Nephron progenitor cell (in vitro differentiated cells): ENCODE measurements around the gene FGD5.

Experiments used
- DNase-seq: peaks from one replicate; pipeline ENCODE4 v3.0.0; 2021
- H3K27ac Mint-ChIP-seq: 2 replicates; pipeline ENCODE4 v1.8.0; 2021; ENCODE audit warnings: mild to moderate bottlenecking, moderate library complexity, mixed read lengths
- H3K27me3 Mint-ChIP-seq: 2 replicates; pipeline ENCODE4 v1.8.0; 2021; ENCODE audit warnings: mild to moderate bottlenecking, low read depth, mixed read lengths; ENCODE audit not compliant: poor library complexity
- H3K36me3 Mint-ChIP-seq: 2 replicates; pipeline ENCODE4 v1.8.0; 2021; ENCODE audit warnings: low read depth, mixed read lengths
- H3K4me1 Mint-ChIP-seq: 2 replicates; pipeline ENCODE4 v1.8.0; 2021; ENCODE audit warnings: mixed read lengths
- H3K4me3 Mint-ChIP-seq: 2 replicates; pipeline ENCODE4 v1.8.0; 2021; ENCODE audit warnings: mild to moderate bottlenecking, moderate library complexity, mixed read lengths
- H3K9me3 Mint-ChIP-seq: 2 replicates; pipeline ENCODE4 v1.8.0; 2021; ENCODE audit warnings: mild to moderate bottlenecking, moderate library complexity, mixed read lengths
- CTCF ChIP-seq: fragments of 200-600 bp; sonication (generic); IDR thresholded peaks from 2 replicates; pipeline ENCODE4 v1.5.0; 2021; ENCODE audit warnings: antibody characterized with exemption

The FGD5 gene

GRCh38 chr3:14877469-14877868, 58.7 kb downstream of the FGD5 start:
- no peak for TF ChIP-seq CTCF
- Mint-ChIP-seq H3K4me3 (no peak overlapping the region), H3K27ac (no peak overlapping the region), H3K9me3 (no peaks in the 10 kb centered on the region), H3K27me3 (peaks cover 21% of the 10 kb centered on the region), H3K36me3 (no peaks in the 10 kb centered on the region), H3K4me1 (peaks cover 37% of the 10 kb centered on the region)
- no peak for DNase-seq

- Mint-ChIP-seq H3K27me3 (peaks cover 26% of the 10 kb centered on the region), H3K4me1 (peaks cover 37% of the 10 kb centered on the region), H3K9me3 (no peaks in the 10 kb centered on the region), H3K36me3 (no peaks in the 10 kb centered on the region), H3K4me3 (no peak overlapping the region), H3K27ac (no peak overlapping the region)
- DNase-seq: no peak
- TF ChIP-seq CTCF: no peak
Observed at GRCh38 chr3:14879211-14879874, 60.6 kb downstream of the FGD5 start.

DNA sequence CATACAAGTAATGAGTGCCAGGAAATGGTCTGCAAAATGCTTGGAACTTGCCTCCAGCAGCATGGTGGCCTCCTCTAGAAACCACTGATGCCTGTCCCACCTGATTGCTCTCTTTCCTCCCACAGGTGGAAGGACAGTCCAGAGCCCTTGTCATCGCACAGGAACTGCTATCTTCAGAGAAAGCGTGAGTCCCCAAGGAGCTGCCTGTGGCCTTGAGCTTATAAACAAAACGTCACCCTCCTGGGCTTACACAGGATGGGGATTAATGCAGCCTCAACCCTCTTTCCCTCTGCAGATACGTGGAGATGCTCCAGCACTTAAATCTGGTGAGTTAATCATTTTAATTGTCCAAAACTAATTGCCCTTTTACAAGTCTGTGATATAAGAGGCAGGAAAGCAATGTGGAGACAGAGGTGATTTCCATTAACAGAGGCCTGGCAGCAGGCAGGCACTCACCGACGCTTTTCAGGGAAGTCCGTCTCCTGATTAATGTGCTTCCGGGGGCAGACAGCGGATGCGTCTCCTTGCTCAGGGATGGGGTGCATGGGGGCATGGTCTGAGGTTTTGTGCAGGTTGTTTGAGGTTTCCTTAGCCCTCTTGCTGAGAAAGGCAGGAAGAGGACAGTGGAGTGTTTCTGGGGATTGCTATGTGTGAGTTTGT, 61.8 kb downstream of the FGD5 start:
- peaks cover 28% of the 10 kb centered on the region for H3K4me1 Mint-ChIP-seq
- H3K9me3 Mint-ChIP-seq: no peaks in the 10 kb centered on the region
- H3K36me3 Mint-ChIP-seq: no peaks in the 10 kb centered on the region
- TF ChIP-seq CTCF: no peak
- H3K27ac Mint-ChIP-seq: no peak overlapping the region
- DNase-seq: no peak
- peaks cover 25% of the 10 kb centered on the region for H3K27me3 Mint-ChIP-seq
- no peak overlapping the region for H3K4me3 Mint-ChIP-seq

DNA sequence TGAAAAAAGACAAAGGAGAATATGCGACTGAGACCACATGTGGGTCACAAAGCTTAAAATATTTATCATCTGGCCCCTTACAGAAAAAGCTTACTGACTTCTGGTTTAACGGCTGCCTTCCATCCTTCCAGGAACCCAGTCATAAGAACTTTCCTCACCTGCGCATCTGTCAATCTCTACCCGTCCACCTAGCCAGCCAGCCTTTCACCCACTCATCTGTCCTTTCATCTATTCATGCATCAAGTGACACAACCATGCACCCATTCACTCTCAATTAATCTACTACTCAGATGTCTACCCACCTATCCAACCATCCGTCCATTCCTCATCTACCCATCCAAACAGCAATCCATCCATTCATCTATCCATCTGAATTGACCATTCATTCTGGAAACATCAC, 64.5 kb downstream of the FGD5 start:
- Mint-ChIP-seq H3K4me1 (peaks cover 17% of the 10 kb centered on the region), H3K36me3 (no peaks in the 10 kb centered on the region), H3K9me3 (no peaks in the 10 kb centered on the region), H3K27ac (no peak overlapping the region), H3K27me3 (peaks cover 35% of the 10 kb centered on the region), H3K4me3 (no peak overlapping the region)
- no peak for TF ChIP-seq CTCF
- DNase-seq: no peak

DNA sequence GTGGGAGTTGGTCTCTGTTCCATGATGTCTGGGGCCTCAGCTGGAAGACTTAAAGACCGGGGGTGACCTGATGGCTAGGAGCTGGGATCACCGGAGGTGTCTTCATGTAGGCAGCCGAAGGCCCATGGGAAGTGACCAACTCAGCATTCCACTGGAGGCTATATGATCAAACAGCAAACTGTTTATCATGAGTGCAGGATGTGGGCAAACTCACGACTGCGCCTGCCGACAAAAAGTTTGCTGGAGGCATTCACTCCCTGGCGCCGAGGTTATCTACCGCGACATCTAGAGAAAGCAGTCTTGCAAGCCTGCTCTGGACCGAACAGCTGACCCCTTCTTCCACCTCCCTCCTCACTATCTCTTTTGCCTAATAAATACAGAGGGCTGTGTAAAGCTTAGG, 65.9 kb downstream of the FGD5 start:
- no peaks in the 10 kb centered on the region for H3K36me3 Mint-ChIP-seq
- TF ChIP-seq CTCF: no peak
- no peak for DNase-seq
- peaks cover 21% of the 10 kb centered on the region for H3K4me1 Mint-ChIP-seq
- no peak overlapping the region for H3K4me3 Mint-ChIP-seq
- no peaks in the 10 kb centered on the region for H3K9me3 Mint-ChIP-seq
- H3K27ac Mint-ChIP-seq: no peak overlapping the region
- H3K27me3 Mint-ChIP-seq: peaks cover 28% of the 10 kb centered on the region

GRCh38 chr3:14885307-14885706, 66.5 kb downstream of the FGD5 start:
- Mint-ChIP-seq H3K9me3 (no peaks in the 10 kb centered on the region), H3K27me3 (peaks cover 32% of the 10 kb centered on the region), H3K4me3 (no peak overlapping the region), H3K36me3 (no peaks in the 10 kb centered on the region), H3K4me1 (peaks cover 25% of the 10 kb centered on the region), H3K27ac (no peak overlapping the region)
- no peak for DNase-seq
- no peak for TF ChIP-seq CTCF
